Lower leg skin (tissue), 3 donors: ENCODE data around the gene GRIN2B.

ENCODE experiments used
- POLR2A ChIP-seq, 2 donors: fragments of 450-650 bp; IDR thresholded peaks; one replicate each; pipeline ENCODE4 v1.6.1; 2016 to 2017; ENCODE audit warnings: antibody characterized with exemption in 2 of 2, mild to moderate bottlenecking in 1 of 2, moderate library complexity in 1 of 2
- TF ChIP-seq, protein P1 (sequence below), 3 donors: fragments of 450-650 bp; IDR thresholded peaks; one replicate each; pipeline ENCODE4 v1.5.1; 2016; ENCODE audit warnings: antibody characterized with exemption in 3 of 3, mild to moderate bottlenecking in 3 of 3, moderate library complexity in 2 of 3

DNA sequence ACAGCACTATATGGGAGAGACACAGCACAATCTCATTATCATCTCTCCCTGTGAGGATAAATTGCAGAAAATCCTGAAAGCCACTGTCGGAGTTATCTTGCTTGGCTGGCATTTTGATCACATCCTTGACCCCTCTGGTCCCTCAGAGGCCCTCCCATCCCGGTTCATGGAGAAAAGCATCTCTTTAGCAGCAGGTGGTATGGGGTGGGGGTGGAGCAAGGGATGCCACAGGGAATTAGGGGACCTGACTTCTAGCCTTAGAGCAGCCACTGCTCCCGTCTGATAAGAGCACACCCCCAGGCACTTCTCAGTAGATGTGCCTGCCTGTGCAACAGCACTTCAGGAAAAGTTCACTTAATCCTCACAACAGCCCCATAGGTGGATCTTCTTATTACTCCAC, 38.6 kb downstream of the GRIN2B start:
- TF ChIP-seq, protein P1, sequence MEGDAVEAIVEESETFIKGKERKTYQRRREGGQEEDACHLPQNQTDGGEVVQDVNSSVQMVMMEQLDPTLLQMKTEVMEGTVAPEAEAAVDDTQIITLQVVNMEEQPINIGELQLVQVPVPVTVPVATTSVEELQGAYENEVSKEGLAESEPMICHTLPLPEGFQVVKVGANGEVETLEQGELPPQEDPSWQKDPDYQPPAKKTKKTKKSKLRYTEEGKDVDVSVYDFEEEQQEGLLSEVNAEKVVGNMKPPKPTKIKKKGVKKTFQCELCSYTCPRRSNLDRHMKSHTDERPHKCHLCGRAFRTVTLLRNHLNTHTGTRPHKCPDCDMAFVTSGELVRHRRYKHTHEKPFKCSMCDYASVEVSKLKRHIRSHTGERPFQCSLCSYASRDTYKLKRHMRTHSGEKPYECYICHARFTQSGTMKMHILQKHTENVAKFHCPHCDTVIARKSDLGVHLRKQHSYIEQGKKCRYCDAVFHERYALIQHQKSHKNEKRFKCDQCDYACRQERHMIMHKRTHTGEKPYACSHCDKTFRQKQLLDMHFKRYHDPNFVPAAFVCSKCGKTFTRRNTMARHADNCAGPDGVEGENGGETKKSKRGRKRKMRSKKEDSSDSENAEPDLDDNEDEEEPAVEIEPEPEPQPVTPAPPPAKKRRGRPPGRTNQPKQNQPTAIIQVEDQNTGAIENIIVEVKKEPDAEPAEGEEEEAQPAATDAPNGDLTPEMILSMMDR (IDR thresholded peaks at IDR 0.05), result no peak
- no peak for TF ChIP-seq POLR2A (IDR thresholded peaks at IDR 0.05)
